Lung microvascular endothelial cell (primary cell): ENCODE results near the gene ANKRD34B. TPM values are rescaled to one million over a fixed set of nuclear protein-coding genes. Genes with fewer than 3 reads are reported as not detected.

ENCODE experiments used
- DNase-seq, 2 donors: peaks; one replicate each; pipeline versions ENCODE4 v3.0.0 to v3.0.0-alpha.2; 2010; ENCODE audit warnings: low read depth in 2 of 2
- total RNA-seq: library from RNA; depleted of rRNA; stranded (reverse); fragments of >200 nt; gene quantifications from 2 replicates; pipeline ENCODE4 v1.2.1, GENCODE V29; 2014

Gene ANKRD34B
- total RNA-seq, 1 donor from 2014 or later: not detected

GRCh38 chr5:80569086-80569960, 757 bp downstream of the ANKRD34B start:
- DNase-seq: peak in 1 of 2 donors; percentile 1

- DNase-seq: no peak
Measured at GRCh38 chr5:80568251-80568650, 1.8 kb downstream of the ANKRD34B start.

GRCh38 chr5:80566711-80567259, 3.3 kb downstream of the ANKRD34B start:
- no peak for DNase-seq

- DNase-seq: no peak
Measured at GRCh38 chr5:80565330-80565729, 4.8 kb downstream of the ANKRD34B start.

- no peak for DNase-seq
Measured at GRCh38 chr5:80559244-80559643, 10.8 kb downstream of the ANKRD34B start.

GRCh38 chr5:80555099-80555498, 15.0 kb downstream of the ANKRD34B start:
- DNase-seq: no peak

- DNase-seq: no peak
Measured at GRCh38 chr5:80554646-80555045, 15.4 kb downstream of the ANKRD34B start.

GRCh38 chr5:80541392-80541791, 28.7 kb downstream of the ANKRD34B start:
- DNase-seq: no peak

- no peak for DNase-seq
Measured at GRCh38 chr5:80540691-80541090, 29.4 kb downstream of the ANKRD34B start.

- DNase-seq: peak; percentile 86 to 89
Measured at GRCh38 chr5:80516826-80517225, 53.3 kb downstream of the ANKRD34B start.

- DNase-seq: no peak
Measured at GRCh38 chr5:80509362-80509761, 60.7 kb downstream of the ANKRD34B start.

GRCh38 chr5:80508844-80509243, 61.2 kb downstream of the ANKRD34B start:
- DNase-seq: no peak

- DNase-seq: no peak
Measured at GRCh38 chr5:80507663-80508062, 62.4 kb downstream of the ANKRD34B start.

Other genes starting within 250 kb of the ANKRD34B start
- gene ZFYVE16, start 162.2 kb downstream of the ANKRD34B start, total RNA-seq: 21.6 and 33.5 TPM in 2 replicates
- 2.0 and 2.2 TPM in 2 replicates for gene FAM151B, start 82.2 kb downstream of the ANKRD34B start, total RNA-seq
- 5.6 and 6.3 TPM in 2 replicates for gene MSH3, start 84.4 kb upstream of the ANKRD34B start, total RNA-seq
- 6.5 and 13.3 TPM in 2 replicates for gene DHFR, start 84.7 kb upstream of the ANKRD34B start, total RNA-seq